ENCODE measurements around the gene BAZ2A. TPM values are rescaled to one million over a fixed set of nuclear protein-coding genes. Genes with fewer than 3 reads are reported as not detected.

The BAZ2A gene
- total RNA-seq, 1 donor from 2014 or later: 10.8 TPM

- Histone ChIP-seq H3K27me3 (ENCODE audit: control insufficient read depth, insufficient read depth, low read length) (no peaks in the 10 kb centered on the region), H3K36me3 (ENCODE audit: control insufficient read depth, insufficient read depth, low read length) (peaks cover 41% of the 10 kb centered on the region), H3K4me3 (ENCODE audit: low read depth, low read length) (no peak overlapping the region)
- no peak for DNase-seq (ENCODE audit: low read depth)
- FAIRE-seq: no peak
- TF ChIP-seq, protein P1, sequence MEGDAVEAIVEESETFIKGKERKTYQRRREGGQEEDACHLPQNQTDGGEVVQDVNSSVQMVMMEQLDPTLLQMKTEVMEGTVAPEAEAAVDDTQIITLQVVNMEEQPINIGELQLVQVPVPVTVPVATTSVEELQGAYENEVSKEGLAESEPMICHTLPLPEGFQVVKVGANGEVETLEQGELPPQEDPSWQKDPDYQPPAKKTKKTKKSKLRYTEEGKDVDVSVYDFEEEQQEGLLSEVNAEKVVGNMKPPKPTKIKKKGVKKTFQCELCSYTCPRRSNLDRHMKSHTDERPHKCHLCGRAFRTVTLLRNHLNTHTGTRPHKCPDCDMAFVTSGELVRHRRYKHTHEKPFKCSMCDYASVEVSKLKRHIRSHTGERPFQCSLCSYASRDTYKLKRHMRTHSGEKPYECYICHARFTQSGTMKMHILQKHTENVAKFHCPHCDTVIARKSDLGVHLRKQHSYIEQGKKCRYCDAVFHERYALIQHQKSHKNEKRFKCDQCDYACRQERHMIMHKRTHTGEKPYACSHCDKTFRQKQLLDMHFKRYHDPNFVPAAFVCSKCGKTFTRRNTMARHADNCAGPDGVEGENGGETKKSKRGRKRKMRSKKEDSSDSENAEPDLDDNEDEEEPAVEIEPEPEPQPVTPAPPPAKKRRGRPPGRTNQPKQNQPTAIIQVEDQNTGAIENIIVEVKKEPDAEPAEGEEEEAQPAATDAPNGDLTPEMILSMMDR (IDR thresholded peaks at IDR 0.05; ENCODE audit: insufficient read depth, low read length, severe bottlenecking): no peak
Observed at GRCh38 chr12:56604355-56604754, 25.8 kb downstream of the BAZ2A start.

DNA sequence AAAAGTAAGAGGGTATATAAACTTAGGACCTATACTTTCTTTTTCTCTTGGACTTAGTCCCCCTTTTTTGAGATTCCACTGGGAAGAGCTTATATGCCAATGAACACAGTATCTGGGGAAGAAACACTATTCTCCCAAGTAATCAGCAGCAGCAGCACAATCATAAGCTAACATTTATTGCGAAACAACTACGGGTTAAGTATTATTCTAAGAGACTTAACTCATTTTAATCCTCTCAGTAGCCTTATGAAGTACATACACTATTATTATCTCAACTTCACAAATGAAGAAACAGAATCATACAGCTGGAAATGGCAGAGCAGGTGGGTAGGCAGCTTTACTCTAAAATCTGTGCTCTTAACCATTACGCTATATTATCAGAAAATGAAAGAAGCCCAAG, 27.9 kb downstream of the BAZ2A start:
- no peak for DNase-seq (ENCODE audit: low read depth)
- FAIRE-seq: no peak
- Histone ChIP-seq H3K4me3 (ENCODE audit: low read depth, low read length) (no peak overlapping the region), H3K36me3 (ENCODE audit: control insufficient read depth, insufficient read depth, low read length) (peaks cover 48% of the 10 kb centered on the region), H3K27me3 (ENCODE audit: control insufficient read depth, insufficient read depth, low read length) (no peaks in the 10 kb centered on the region)
- TF ChIP-seq, protein P1 (IDR thresholded peaks at IDR 0.05; ENCODE audit: insufficient read depth, low read length, severe bottlenecking): no peak

- no peak for DNase-seq (ENCODE audit: low read depth)
- TF ChIP-seq, protein P1 (IDR thresholded peaks at IDR 0.05; ENCODE audit: insufficient read depth, low read length, severe bottlenecking): no peak
- no peak for FAIRE-seq
- H3K4me3 ChIP-seq (ENCODE audit: low read depth, low read length): no peak overlapping the region
- peaks cover 46% of the 10 kb centered on the region for H3K36me3 ChIP-seq (ENCODE audit: control insufficient read depth, insufficient read depth, low read length)
- H3K27me3 ChIP-seq (ENCODE audit: control insufficient read depth, insufficient read depth, low read length): no peaks in the 10 kb centered on the region
Observed at GRCh38 chr12:56601503-56601902, 28.6 kb downstream of the BAZ2A start.

DNA sequence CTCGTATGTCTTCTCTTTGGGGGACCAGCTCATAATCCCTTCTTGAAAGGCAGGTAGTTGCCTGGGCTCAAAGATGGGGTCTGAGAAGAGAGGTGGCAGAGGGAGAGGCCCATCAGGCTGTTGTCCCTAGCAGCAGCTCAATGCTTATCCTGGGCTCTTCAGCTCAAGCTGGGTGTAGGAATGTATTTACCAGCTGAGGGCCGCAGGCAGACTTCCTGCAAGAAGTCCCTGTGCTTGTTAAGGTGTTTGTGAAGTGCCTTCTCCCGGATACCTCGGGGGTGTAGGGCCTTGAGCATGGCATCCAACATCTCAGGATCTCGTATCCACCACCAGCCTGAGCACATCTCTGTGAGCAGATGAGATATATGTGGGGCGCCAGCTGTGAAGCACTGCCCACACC, 29.4 kb downstream of the BAZ2A start:
- no peak overlapping the region for H3K4me3 ChIP-seq (ENCODE audit: low read depth, low read length)
- TF ChIP-seq, protein P1 (IDR thresholded peaks at IDR 0.05; ENCODE audit: insufficient read depth, low read length, severe bottlenecking): no peak
- DNase-seq (ENCODE audit: low read depth) (no peak), FAIRE-seq (no peak)
- H3K27me3 ChIP-seq (ENCODE audit: control insufficient read depth, insufficient read depth, low read length): no peaks in the 10 kb centered on the region
- H3K36me3 ChIP-seq (ENCODE audit: control insufficient read depth, insufficient read depth, low read length): peaks cover 40% of the 10 kb centered on the region

GRCh38 chr12:56599797-56600196, 30.3 kb downstream of the BAZ2A start:
- no peak for DNase-seq (ENCODE audit: low read depth)
- TF ChIP-seq, protein P1 (IDR thresholded peaks at IDR 0.05; ENCODE audit: insufficient read depth, low read length, severe bottlenecking): no peak
- Histone ChIP-seq H3K4me3 (ENCODE audit: low read depth, low read length) (no peak overlapping the region), H3K27me3 (ENCODE audit: control insufficient read depth, insufficient read depth, low read length) (no peaks in the 10 kb centered on the region), H3K36me3 (ENCODE audit: control insufficient read depth, insufficient read depth, low read length) (peaks cover 41% of the 10 kb centered on the region)
- FAIRE-seq: no peak

DNA sequence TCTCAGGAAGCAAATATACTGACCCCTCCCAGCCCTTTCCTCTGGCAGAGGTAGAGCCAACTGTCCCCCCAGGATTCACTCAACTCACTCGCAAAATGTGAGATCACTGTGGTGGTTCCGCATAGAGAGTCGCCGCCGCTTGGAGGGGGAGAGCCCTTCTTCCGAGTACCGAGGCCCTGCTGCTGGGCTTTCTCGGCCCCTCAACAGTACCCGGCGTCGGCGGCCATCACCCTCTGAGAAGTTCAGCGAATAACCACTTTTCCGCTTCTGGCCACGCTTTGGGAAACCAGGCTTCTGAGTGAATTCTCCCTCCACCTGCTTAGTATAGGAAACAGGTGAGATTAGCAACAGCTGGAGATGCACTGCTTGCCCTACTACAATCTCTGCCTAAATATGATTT, 31.1 kb downstream of the BAZ2A start:
- no peak for FAIRE-seq
- Histone ChIP-seq H3K4me3 (ENCODE audit: low read depth, low read length) (no peak overlapping the region), H3K36me3 (ENCODE audit: control insufficient read depth, insufficient read depth, low read length) (peaks cover 36% of the 10 kb centered on the region), H3K27me3 (ENCODE audit: control insufficient read depth, insufficient read depth, low read length) (no peaks in the 10 kb centered on the region)
- DNase-seq (ENCODE audit: low read depth): no peak
- TF ChIP-seq, protein P1 (IDR thresholded peaks at IDR 0.05; ENCODE audit: insufficient read depth, low read length, severe bottlenecking): no peak

Measured in bronchial epithelial cell (primary cell).